ENCODE data around the gene FUNDC2.

GRCh38 chrX:155056471-155056870 lies 29.8 kb downstream of the FUNDC2 start:
- TF ChIP-seq, protein P1, sequence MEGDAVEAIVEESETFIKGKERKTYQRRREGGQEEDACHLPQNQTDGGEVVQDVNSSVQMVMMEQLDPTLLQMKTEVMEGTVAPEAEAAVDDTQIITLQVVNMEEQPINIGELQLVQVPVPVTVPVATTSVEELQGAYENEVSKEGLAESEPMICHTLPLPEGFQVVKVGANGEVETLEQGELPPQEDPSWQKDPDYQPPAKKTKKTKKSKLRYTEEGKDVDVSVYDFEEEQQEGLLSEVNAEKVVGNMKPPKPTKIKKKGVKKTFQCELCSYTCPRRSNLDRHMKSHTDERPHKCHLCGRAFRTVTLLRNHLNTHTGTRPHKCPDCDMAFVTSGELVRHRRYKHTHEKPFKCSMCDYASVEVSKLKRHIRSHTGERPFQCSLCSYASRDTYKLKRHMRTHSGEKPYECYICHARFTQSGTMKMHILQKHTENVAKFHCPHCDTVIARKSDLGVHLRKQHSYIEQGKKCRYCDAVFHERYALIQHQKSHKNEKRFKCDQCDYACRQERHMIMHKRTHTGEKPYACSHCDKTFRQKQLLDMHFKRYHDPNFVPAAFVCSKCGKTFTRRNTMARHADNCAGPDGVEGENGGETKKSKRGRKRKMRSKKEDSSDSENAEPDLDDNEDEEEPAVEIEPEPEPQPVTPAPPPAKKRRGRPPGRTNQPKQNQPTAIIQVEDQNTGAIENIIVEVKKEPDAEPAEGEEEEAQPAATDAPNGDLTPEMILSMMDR (IDR thresholded peaks at IDR 0.05) = no peak
- no peak for TF ChIP-seq POLR2A (IDR thresholded peaks at IDR 0.05)
